NCI-H2029 treated with DMSO at 0.1 percent for 48 hours (cell line): ENCODE data around the gene YAP1.
"Not testable (repeated sequence)": the region's sequence is repeated elsewhere in the genome, so short reads cannot be mapped to it uniquely, and the experiment has no call there.

Source experiments
- DNase-seq: peaks from one replicate; lab custom pipeline; 2025; lab: John Stamatoyannopoulos, UW

The YAP1 gene

GRCh38 chr11:102200325-102200724, 90.1 kb downstream of the YAP1 start:
- not testable (repeated sequence) for DNase-seq

DNA sequence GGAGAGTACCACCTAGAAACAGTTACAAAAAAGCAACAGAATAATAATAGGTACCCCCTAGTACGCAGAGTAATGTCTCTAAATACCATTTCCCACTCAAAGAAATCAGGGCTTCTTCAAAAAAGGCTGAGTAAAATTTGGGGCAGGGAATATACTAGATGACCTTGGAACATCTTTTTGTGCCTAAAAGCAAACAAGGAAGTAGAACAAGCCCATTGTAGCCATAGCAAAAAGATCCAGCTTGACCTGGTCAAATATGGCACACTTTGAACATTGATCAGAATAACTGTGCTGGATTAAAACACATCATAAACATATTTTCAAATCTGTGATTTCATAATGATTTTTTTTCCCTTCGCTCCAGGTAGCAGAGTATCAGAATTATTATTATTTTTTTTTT, 91.5 kb downstream of the YAP1 start:
- no peak for DNase-seq

- DNase-seq, result no peak
Observed at GRCh38 chr11:102202972-102203371, 92.7 kb downstream of the YAP1 start.

DNA sequence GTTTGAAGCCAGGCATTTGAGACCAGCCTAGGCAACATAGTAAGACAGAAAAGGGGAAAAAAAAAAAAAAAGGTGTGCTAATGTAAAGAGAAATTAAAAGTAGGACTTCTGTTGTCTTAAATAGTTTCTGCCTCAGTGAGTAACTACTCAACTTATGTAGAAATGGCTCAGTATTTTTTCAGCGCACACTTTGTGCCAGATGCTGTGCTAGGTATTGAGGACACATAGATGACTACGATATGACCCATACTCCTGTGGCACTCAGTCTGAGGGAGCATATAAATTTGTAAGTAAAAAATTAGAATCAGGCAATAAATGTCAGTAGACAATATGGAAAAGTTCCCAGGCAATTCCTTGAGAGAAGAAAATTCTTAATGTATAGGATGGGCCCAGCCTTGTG, 93.9 kb downstream of the YAP1 start:
- DNase-seq, result no peak

- no peak for DNase-seq
Observed at GRCh38 chr11:102205805-102206204, 95.6 kb downstream of the YAP1 start.

DNA sequence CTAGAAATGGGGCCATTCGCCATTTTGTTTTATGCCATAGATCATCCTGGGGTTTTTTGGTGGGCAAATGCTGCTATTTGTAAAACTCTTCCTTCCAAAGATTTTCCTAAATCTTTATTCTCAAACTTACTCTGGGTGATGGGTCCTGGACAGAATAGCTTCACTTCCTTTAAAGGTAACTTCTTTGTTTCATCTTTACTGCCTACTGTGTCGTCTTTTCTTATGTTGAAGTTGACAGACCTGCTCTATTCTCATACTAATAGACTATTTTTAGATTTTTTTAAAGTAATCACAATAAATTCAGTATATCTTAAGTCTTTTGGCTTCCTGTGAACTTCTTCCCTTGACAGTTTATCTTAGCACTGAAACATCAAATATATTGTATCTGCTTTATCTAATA, 98.6 kb downstream of the YAP1 start:
- no peak for DNase-seq

DNA sequence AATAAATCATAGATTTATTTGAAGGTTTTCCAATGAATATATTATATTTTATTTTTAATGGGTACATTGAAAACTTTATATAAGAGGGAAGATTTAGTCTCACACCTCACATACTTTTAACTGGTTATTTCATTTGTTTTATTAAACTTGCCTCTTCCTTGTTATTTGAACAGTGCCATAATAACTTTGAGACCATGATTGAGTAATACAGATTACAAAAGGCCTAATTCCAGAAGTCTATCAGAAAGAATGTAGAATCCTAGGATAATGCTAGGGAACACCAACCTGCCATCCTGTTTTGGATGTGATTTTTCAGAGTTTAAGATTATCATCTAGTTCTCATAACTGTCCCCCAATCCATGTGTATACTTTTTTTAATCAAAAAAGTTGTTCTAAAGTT, 104.4 kb downstream of the YAP1 start:
- no peak for DNase-seq

- no peak for DNase-seq
Observed at GRCh38 chr11:102216433-102217075, 106.3 kb downstream of the YAP1 start.

- DNase-seq, result no peak
Observed at GRCh38 chr11:102220728-102221467, 110.7 kb downstream of the YAP1 start.

GRCh38 chr11:102223859-102224258, 113.6 kb downstream of the YAP1 start:
- no peak for DNase-seq

GRCh38 chr11:102225689-102226568, 115.7 kb downstream of the YAP1 start:
- no peak for DNase-seq

DNA sequence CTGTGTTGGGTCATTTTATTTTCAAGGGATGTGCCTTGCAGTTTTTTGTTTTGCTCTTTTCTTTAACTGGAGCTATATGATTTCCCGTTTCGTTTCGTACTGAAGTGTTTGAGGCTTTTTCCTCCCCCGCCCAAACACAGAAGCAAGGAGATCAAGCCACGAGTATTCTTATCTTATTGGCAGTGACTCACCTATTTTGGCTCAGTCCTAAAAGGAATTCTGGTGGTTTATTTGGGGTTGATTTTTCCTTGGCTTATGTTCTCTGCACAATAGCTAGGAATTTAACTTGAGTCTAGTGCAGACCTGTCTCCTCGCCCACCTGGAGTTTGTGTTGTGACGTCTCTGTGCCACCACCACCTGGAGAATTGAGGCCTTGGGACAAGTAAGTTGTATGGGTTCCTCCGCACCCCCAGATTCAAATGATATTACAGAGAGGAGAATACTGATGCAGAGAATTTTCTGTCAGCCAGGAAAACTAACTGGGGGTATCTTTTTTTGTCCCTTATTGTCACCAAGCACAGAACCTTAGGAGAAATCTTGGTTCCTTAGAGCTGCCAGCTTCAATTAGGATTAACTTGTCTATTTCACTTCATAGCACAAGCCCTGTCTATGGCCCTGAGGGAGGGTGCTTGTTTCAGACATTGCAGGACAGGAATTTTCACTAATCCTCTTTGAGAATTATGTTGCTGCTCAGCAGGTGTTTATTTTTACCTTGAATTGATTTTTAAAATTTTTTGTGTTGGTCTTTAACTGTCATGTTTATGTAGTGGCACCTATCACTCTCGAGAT, 116.6 kb downstream of the YAP1 start:
- DNase-seq, result no peak

- no peak for DNase-seq
Observed at GRCh38 chr11:102229510-102230123, 119.4 kb downstream of the YAP1 start.

- DNase-seq, result no peak
Observed at GRCh38 chr11:102230186-102230585, 119.9 kb downstream of the YAP1 start.

DNA sequence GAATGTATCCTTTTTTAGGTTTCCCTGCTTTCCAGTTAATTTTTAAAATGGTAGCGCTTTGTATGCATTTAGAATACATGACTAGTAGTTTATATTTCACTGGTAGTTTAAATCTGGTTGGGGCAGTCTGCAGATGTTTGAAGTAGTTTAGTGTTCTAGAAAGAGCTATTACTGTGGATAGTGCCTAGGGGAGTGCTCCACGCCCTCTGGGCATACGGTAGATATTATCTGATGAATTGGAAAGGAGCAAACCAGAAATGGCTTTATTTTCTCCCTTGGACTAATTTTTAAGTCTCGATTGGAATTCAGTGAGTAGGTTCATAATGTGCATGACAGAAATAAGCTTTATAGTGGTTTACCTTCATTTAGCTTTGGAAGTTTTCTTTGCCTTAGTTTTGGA, 120.7 kb downstream of the YAP1 start:
- DNase-seq, result no peak

DNA sequence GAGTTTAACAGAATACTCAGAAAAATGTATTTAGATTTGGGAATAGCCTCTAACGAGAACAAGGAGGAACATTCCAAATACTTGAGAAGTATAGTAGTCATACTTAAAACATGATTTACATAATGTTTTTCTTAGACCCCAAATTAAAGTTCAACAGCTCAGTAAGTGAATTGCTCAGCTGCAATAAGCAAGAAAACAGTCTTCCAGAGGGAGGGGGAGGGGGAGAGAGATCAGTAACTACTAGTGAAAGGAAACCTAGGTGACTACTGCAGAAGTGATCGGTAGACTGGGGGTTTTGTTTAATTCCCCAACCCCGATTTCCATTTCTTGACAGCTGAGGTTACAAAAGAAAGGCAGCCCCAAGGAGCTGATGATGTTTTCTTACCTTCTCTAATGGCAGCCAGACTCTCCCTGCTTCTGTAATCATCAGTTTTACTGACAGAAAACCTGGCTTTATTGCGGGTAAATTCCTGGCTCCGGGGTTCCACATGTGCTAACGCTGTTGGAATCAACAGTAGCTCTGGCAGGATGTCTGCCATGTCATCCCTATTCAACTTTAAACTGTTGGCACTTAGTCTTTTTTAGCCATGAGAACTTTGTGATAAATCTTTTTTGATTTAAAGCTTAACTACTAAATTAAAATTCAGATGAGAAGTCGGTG, 124.7 kb downstream of the YAP1 start:
- DNase-seq, result no peak

DNA sequence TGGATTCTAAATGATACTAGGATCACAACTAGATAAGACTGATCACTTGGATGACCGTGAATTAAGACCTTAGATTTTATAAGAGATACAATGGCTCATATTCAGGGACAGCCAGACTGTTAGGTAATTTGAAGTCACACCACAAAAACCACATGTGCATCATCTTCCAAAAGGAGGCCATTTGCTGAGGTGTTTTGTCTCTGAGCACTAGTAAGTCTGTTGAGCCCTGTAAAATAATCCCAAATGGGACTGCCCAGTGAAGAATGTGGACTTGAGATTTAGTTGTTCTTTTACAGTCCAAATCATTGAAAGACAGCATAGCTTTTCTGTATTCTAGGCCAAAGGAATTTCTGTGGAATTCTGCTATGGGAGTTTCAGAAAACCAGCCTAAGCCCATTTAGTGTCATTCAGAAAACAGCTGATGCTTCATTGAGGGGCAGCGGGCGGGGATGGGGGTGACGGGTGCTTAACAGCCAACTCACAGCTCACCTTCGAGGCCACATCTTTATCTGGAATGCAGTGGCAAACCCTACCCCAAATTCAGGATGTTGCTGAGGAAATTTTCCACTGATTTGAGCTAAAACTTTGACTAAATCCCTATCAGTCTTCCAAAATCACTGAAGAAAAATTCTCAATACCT, 127.0 kb downstream of the YAP1 start:
- no peak for DNase-seq

GRCh38 chr11:102238391-102238821, 128.2 kb downstream of the YAP1 start:
- no peak for DNase-seq

GRCh38 chr11:102239448-102239847, 129.2 kb downstream of the YAP1 start:
- DNase-seq, result no peak

GRCh38 chr11:102239911-102240310, 129.7 kb downstream of the YAP1 start:
- no peak for DNase-seq
